Activated CD4-positive, alpha-beta T cell treated with anti-CD3 and anti-CD28 coated beads, Interleukin-2, Interleukin-4, amounts not matched to agents 100 ng/mL and 50 ng/mL, durations not matched to agents 16 hours and 8 hours (primary cell): ENCODE data around the gene MPEG1.

ENCODE experiments used
- DNase-seq: peaks from one replicate; pipeline ENCODE4 v3.0.0-alpha.2; 2020; ENCODE audit warnings: low spot score

The MPEG1 gene

GRCh38 chr11:59187035-59187434 lies 25.7 kb downstream of the MPEG1 start:
- no peak for DNase-seq

GRCh38 chr11:59186130-59186594 lies 26.6 kb downstream of the MPEG1 start:
- DNase-seq: peak; percentile 46

GRCh38 chr11:59185386-59185945 lies 27.3 kb downstream of the MPEG1 start:
- no peak for DNase-seq

GRCh38 chr11:59184691-59185339 lies 27.9 kb downstream of the MPEG1 start:
- DNase-seq: no peak

- DNase-seq: no peak
Observed at GRCh38 chr11:59183771-59184170, 29.0 kb downstream of the MPEG1 start.

GRCh38 chr11:59182457-59183151 lies 30.1 kb downstream of the MPEG1 start:
- no peak for DNase-seq

GRCh38 chr11:59181746-59182456 lies 30.8 kb downstream of the MPEG1 start:
- DNase-seq: no peak

GRCh38 chr11:59180907-59181306 lies 31.8 kb downstream of the MPEG1 start:
- DNase-seq: no peak

GRCh38 chr11:59180168-59180776 lies 32.5 kb downstream of the MPEG1 start:
- DNase-seq: no peak

GRCh38 chr11:59179121-59179520 lies 33.6 kb downstream of the MPEG1 start:
- no peak for DNase-seq

GRCh38 chr11:59178402-59178801 lies 34.3 kb downstream of the MPEG1 start:
- no peak for DNase-seq

GRCh38 chr11:59176330-59176729 lies 36.4 kb downstream of the MPEG1 start:
- no peak for DNase-seq

GRCh38 chr11:59175091-59175501 lies 37.6 kb downstream of the MPEG1 start:
- no peak for DNase-seq

GRCh38 chr11:59174664-59175033 lies 38.1 kb downstream of the MPEG1 start:
- no peak for DNase-seq

- no peak for DNase-seq
Observed at GRCh38 chr11:59173964-59174663, 38.6 kb downstream of the MPEG1 start.

- DNase-seq: no peak
Observed at GRCh38 chr11:59173080-59173963, 39.4 kb downstream of the MPEG1 start.

GRCh38 chr11:59172345-59173079 lies 40.2 kb downstream of the MPEG1 start:
- no peak for DNase-seq

- peak; percentile 92 for DNase-seq
Observed at GRCh38 chr11:59171508-59172322, 41.0 kb downstream of the MPEG1 start, which contains the start of gene DTX4. Gene DTX4, plus strand, starts transcription at chr11:59172132. Its CDS starts 464 bp downstream, at chr11:59172596.

- DNase-seq: no peak
Observed at GRCh38 chr11:59164028-59164427, 48.7 kb downstream of the MPEG1 start.
